WTC11 (cell line): ENCODE results near the gene DNAH17. TPM values are rescaled to one million over a fixed set of nuclear protein-coding genes. Genes with fewer than 3 reads are reported as not detected.
A peak's percentile ranks its signal among the peaks of the same experiment; 100 is the strongest.

Experiments
- ATAC-seq: fragments of 200-7000 bp; cut with Tn5 transposase; 2 replicates; pipeline ENCODE4 v1.10.0; 2021; ENCODE audit warnings: mild to moderate bottlenecking, moderate library complexity
- CTCF ChIA-PET: fragments of 300-600 bp; sonication (Branson Sonifier 250); formaldehyde crosslinking; loops from one replicate; lab custom pipeline; 2021; ENCODE audit warnings: antibody characterized with exemption; lab: Charles Lee
- POLR2A ChIA-PET: fragments of 350-600 bp; sonication (Branson Sonifier 250); formaldehyde crosslinking; loops from one replicate; lab custom pipeline; 2021; ENCODE audit warnings: antibody characterized with exemption; lab: Charles Lee
- DNase-seq: peaks from one replicate; pipeline ENCODE4 v3.0.0; 2021; ENCODE audit warnings: low spot score
- H3K27ac Mint-ChIP-seq: 2 replicates; pipeline ENCODE4 v1.8.0; 2021; ENCODE audit warnings: mixed read lengths
- H3K27me3 Mint-ChIP-seq: 2 replicates; pipeline ENCODE4 v1.8.0; 2021; ENCODE audit warnings: low read depth, mild to moderate bottlenecking, moderate library complexity, mixed read lengths
- H3K36me3 Mint-ChIP-seq: 2 replicates; pipeline ENCODE4 v1.8.0; 2021; ENCODE audit warnings: mixed read lengths
- H3K4me1 Mint-ChIP-seq: 2 replicates; pipeline ENCODE4 v1.8.0; 2022; ENCODE audit warnings: mixed read lengths
- H3K4me3 Mint-ChIP-seq: 2 replicates; pipeline ENCODE4 v1.8.0; 2021; ENCODE audit warnings: mild to moderate bottlenecking, moderate library complexity, mixed read lengths
- H3K9me3 Mint-ChIP-seq: 2 replicates; pipeline ENCODE4 v1.8.0; 2021; ENCODE audit warnings: mixed read lengths
- ARID4B ChIP-seq: sonication (generic); formaldehyde crosslinking; IDR thresholded peaks from 2 replicates; pipeline ENCODE4 v1.8.0; 2023; ENCODE audit warnings: missing genetic modification reagents, mild to moderate bottlenecking, borderline replicate concordance
- ATF2 ChIP-seq: sonication (generic); formaldehyde crosslinking; IDR thresholded peaks from 2 replicates; pipeline ENCODE4 v1.8.1; 2022; ENCODE audit warnings: low read depth, missing genetic modification reagents, borderline replicate concordance
- GABPB1 ChIP-seq: sonication (generic); formaldehyde crosslinking; IDR thresholded peaks from 2 replicates; pipeline ENCODE4 v1.8.1; 2023; ENCODE audit warnings: mild to moderate bottlenecking, missing genetic modification reagents
- JAZF1 ChIP-seq: fragments of 250-450 bp; sonication (Bioruptor Pico); IDR thresholded peaks from 2 replicates; pipeline ENCODE4 v1.9.0; 2021; ENCODE audit warnings: moderate library complexity, mild to moderate bottlenecking, inconsistent platforms
- TEAD4 ChIP-seq: sonication (generic); formaldehyde crosslinking; IDR thresholded peaks from 2 replicates; pipeline ENCODE4 v1.8.0; 2022; ENCODE audit warnings: mild to moderate bottlenecking, missing genetic modification reagents
- USF2 ChIP-seq: sonication (generic); formaldehyde crosslinking; IDR thresholded peaks from 2 replicates; pipeline ENCODE4 v1.8.1; 2023; ENCODE audit warnings: mild to moderate bottlenecking, missing genetic modification reagents, moderate library complexity
- ZNF425 ChIP-seq: fragments of 250-450 bp; sonication (Bioruptor Pico); conservative IDR thresholded peaks from 2 replicates; pipeline ENCODE4 v1.9.0; 2021; ENCODE audit warnings: mild to moderate bottlenecking
- ZSCAN18 ChIP-seq: fragments of 250-450 bp; sonication (Bioruptor Pico); IDR thresholded peaks from 2 replicates; pipeline ENCODE4 v2.1.2; 2022; ENCODE audit warnings: mild to moderate bottlenecking, moderate library complexity
- total RNA-seq: library from RNA; stranded (reverse); gene quantifications from 3 replicates; pipeline ENCODE4 v1.2.3, GENCODE V29; 2021
- TF ChIP-seq, protein P1 (sequence below): sonication (generic); formaldehyde crosslinking; IDR thresholded peaks from 2 replicates; pipeline ENCODE4 v1.8.0; 2022; ENCODE audit warnings: missing genetic modification reagents
- TF ChIP-seq, protein P2 (sequence below): sonication (generic); formaldehyde crosslinking; IDR thresholded peaks from 2 replicates; pipeline ENCODE4 v1.8.0; 2023; ENCODE audit warnings: missing genetic modification reagents
- TF ChIP-seq, protein P3 (sequence below): sonication (generic); formaldehyde crosslinking; IDR thresholded peaks from 2 replicates; pipeline ENCODE4 v1.8.1; 2023; ENCODE audit warnings: mild to moderate bottlenecking, missing genetic modification reagents, borderline replicate concordance

Gene DNAH17
- total RNA-seq, 1 experiment from 2014 or later, result 0.87 TPM

DNA sequence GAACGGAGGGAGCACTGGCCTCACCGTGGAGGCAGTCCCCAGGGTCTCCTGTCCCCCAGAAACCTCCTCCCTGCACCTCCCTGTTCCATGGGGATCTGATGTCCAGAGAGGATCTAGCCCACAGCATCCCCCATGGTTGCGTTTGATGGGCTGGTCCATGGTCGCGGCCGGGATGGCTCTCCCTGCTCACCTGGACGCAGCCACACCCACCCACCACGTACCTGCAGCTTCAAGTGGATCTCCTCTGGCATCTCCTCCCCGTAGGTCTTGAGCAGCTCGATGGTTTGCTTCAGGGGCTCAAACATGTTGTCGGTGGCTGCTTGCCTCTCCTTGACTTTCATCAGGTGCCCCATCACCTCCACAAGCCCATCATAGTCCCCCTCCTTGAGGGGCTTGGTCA lies 47.9 kb downstream of the DNAH17 start:
- H3K27ac Mint-ChIP-seq, result no peak overlapping the region
- POLR2A ChIA-PET, result no interaction called here
- peaks cover 9% of the 10 kb centered on the region for H3K4me1 Mint-ChIP-seq
- ATAC-seq, result no peak
- DNase-seq, result no peak
- no peaks in the 10 kb centered on the region; the same call in 1 of the 2 replicates for H3K27me3 Mint-ChIP-seq
- H3K4me3 Mint-ChIP-seq, result no peak overlapping the region
- CTCF ChIA-PET, result interaction anchor here (0.9 kb wide), 1 partner anchor 40 kb away, joined by 3 read pairs; no protein-coding TSS in a partner anchor
- TF ChIP-seq, protein P1, sequence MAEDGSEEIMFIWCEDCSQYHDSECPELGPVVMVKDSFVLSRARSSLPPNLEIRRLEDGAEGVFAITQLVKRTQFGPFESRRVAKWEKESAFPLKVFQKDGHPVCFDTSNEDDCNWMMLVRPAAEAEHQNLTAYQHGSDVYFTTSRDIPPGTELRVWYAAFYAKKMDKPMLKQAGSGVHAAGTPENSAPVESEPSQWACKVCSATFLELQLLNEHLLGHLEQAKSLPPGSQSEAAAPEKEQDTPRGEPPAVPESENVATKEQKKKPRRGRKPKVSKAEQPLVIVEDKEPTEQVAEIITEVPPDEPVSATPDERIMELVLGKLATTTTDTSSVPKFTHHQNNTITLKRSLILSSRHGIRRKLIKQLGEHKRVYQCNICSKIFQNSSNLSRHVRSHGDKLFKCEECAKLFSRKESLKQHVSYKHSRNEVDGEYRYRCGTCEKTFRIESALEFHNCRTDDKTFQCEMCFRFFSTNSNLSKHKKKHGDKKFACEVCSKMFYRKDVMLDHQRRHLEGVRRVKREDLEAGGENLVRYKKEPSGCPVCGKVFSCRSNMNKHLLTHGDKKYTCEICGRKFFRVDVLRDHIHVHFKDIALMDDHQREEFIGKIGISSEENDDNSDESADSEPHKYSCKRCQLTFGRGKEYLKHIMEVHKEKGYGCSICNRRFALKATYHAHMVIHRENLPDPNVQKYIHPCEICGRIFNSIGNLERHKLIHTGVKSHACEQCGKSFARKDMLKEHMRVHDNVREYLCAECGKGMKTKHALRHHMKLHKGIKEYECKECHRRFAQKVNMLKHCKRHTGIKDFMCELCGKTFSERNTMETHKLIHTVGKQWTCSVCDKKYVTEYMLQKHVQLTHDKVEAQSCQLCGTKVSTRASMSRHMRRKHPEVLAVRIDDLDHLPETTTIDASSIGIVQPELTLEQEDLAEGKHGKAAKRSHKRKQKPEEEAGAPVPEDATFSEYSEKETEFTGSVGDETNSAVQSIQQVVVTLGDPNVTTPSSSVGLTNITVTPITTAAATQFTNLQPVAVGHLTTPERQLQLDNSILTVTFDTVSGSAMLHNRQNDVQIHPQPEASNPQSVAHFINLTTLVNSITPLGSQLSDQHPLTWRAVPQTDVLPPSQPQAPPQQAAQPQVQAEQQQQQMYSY (CRISPR knock-in tag), result no peak
- TF ChIP-seq TEAD4 (no peak), JAZF1 (no peak), USF2 (CRISPR knock-in tag) (no peak), GABPB1 (CRISPR knock-in tag) (no peak), ARID4B (CRISPR knock-in tag) (no peak)
- TF ChIP-seq, protein P2, sequence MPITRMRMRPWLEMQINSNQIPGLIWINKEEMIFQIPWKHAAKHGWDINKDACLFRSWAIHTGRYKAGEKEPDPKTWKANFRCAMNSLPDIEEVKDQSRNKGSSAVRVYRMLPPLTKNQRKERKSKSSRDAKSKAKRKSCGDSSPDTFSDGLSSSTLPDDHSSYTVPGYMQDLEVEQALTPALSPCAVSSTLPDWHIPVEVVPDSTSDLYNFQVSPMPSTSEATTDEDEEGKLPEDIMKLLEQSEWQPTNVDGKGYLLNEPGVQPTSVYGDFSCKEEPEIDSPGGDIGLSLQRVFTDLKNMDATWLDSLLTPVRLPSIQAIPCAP (CRISPR knock-in tag), result no peak
- no peaks in the 10 kb centered on the region for H3K36me3 Mint-ChIP-seq
- no peaks in the 10 kb centered on the region for H3K9me3 Mint-ChIP-seq

- DNase-seq, result no peak
- POLR2A ChIA-PET, result no interaction called here
- CTCF ChIA-PET, result interaction anchor here (0.9 kb wide), 1 partner anchor 39 kb away, joined by 3 read pairs; no protein-coding TSS in a partner anchor
- no peak for TF ChIP-seq ZSCAN18 (CRISPR knock-in tag)
- TF ChIP-seq, protein P3, sequence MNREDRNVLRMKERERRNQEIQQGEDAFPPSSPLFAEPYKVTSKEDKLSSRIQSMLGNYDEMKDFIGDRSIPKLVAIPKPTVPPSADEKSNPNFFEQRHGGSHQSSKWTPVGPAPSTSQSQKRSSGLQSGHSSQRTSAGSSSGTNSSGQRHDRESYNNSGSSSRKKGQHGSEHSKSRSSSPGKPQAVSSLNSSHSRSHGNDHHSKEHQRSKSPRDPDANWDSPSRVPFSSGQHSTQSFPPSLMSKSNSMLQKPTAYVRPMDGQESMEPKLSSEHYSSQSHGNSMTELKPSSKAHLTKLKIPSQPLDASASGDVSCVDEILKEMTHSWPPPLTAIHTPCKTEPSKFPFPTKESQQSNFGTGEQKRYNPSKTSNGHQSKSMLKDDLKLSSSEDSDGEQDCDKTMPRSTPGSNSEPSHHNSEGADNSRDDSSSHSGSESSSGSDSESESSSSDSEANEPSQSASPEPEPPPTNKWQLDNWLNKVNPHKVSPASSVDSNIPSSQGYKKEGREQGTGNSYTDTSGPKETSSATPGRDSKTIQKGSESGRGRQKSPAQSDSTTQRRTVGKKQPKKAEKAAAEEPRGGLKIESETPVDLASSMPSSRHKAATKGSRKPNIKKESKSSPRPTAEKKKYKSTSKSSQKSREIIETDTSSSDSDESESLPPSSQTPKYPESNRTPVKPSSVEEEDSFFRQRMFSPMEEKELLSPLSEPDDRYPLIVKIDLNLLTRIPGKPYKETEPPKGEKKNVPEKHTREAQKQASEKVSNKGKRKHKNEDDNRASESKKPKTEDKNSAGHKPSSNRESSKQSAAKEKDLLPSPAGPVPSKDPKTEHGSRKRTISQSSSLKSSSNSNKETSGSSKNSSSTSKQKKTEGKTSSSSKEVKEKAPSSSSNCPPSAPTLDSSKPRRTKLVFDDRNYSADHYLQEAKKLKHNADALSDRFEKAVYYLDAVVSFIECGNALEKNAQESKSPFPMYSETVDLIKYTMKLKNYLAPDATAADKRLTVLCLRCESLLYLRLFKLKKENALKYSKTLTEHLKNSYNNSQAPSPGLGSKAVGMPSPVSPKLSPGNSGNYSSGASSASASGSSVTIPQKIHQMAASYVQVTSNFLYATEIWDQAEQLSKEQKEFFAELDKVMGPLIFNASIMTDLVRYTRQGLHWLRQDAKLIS, result no peak
- no peak for TF ChIP-seq JAZF1
- no peak for TF ChIP-seq ATF2
- TF ChIP-seq ZNF425, result no peak
Measured at GRCh38 chr17:78528541-78528940, 48.7 kb downstream of the DNAH17 start.

More at GRCh38 chr17:78528541-78528940, 48.7 kb downstream of the DNAH17 start:
- Mint-ChIP-seq H3K27ac (no peak overlapping the region), H3K4me3 (no peak overlapping the region), H3K4me1 (peaks cover 9% of the 10 kb centered on the region), H3K9me3 (no peaks in the 10 kb centered on the region), H3K27me3 (no peaks in the 10 kb centered on the region; the same call in 1 of the 2 replicates), H3K36me3 (no peaks in the 10 kb centered on the region)
- ATAC-seq, result peak; percentile 79
